ENCODE measurements around the gene PRKG1.

PRKG1 gene

DNA sequence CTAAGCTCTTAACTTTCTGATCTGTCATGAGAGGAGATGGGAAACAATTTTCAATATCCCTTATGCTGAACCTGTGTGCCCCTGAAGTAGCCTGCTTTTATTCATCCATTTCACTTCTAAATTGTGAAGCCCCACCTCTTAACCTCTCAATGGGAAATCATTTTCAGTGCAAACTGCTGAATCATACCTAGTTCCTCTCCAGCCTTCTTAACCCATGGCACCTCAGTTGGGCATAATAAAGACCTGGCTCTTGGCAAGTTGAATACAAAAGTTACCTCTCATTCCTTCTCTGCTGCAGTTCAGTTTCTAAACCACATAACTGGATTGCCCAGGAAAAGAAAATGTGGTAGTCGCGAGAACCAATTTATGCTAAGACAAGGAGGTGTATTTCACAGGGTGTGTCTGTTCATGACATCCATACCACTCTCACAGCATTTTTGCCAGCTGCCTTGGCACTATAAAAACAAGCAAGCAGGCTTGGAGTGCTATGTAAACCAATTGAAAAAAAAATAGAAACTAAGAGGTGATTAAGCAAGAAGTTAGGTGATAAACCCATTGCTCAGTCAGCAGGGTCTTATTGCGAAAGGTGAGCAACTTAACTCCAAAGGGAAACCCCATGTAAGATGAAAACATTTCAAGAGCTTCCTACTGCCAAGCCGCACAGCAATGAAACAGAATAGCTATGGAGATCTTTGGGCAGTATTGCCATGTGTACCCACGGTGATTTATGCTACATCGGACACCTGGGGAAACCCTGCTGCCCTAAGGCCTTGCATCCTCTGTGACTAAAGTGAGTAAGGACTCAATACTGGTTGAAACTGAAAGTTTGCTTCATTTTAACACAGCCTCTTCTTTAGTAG, 1182.8 kb downstream of the PRKG1 start:
- no peak for DNase-seq

DNA sequence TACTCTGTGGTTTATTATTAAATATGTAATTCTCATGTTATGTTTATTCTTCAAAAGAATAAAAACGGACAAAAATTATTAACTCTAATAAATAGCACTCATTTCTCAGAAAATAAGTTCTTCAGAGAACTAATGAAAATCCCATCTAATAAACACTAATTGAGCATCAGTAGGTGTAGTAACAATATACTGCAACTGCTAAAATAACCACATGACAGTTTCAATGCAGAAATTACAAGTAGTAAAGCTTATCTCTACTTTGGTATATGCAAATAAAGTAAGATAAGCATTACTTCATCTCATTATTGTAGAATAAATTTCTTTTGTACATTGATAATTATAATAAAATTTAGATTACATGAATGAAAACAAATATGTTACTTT, 1183.4 kb downstream of the PRKG1 start:
- DNase-seq = no peak

DNA sequence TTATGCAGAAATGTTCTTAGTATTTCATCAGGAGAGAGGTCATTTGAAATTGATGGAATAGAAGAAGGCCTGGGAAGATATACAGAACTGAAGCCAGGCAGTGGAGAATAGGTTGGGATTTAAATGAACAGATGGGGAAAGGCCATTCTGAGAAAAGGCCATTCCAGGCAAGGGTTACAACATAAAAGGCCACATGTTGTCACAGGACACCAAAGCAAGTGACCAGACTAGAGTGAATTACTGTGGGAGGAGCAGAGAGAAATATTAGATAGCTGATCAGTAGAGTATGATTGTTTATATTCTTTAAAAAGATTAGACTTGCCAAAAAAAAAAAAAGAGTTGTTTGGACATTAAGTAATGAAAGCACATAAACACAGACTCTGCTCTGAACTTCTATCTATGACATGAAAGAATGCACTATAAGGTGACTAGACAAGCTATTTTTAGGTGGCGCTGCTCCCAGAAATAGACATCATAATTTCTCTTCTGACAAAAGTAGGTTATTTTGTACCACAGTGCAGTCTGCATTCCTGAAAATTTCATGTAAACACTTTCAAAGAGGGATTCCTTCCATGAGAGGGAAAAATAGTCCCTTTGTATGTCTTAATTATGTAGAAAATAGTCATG, 1184.6 kb downstream of the PRKG1 start:
- DNase-seq = no peak

DNA sequence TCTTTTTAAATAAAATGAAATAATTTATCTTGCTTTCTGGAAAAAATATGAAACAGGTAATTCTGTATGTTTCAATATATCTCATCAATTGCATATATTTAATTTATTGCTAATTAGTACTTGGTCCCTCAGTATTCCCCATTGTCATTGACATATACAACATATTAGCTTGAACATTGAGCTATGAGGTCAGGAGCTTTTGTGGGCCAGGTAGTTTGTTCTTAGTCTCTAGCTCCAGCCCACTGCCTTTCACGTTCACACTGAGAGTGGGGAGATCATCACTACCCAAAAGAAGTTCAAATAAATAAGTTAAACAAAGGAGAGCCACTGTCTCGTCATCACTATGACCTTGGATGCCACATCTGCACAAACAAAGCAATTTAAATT, 1185.1 kb downstream of the PRKG1 start:
- no peak for DNase-seq

DNA sequence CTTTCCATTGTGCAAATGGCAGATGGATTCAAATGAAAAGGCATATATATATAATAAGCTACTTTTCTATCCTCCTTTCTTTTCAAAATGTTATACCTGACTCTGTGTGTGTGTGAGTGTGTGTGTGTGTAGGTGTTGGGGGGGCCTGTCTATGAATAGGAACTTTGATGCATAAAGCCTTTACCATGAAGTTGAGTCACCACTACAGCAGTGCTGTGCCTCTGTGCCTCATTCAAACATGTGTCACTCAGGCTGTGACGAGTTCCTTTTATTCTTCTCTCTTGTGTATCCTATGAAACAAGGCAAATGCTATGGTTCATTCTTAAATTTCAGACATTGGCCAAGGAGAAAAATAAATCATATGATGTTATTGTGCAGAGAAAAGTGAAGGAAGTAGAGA, 1187.1 kb downstream of the PRKG1 start:
- no peak for DNase-seq

DNA sequence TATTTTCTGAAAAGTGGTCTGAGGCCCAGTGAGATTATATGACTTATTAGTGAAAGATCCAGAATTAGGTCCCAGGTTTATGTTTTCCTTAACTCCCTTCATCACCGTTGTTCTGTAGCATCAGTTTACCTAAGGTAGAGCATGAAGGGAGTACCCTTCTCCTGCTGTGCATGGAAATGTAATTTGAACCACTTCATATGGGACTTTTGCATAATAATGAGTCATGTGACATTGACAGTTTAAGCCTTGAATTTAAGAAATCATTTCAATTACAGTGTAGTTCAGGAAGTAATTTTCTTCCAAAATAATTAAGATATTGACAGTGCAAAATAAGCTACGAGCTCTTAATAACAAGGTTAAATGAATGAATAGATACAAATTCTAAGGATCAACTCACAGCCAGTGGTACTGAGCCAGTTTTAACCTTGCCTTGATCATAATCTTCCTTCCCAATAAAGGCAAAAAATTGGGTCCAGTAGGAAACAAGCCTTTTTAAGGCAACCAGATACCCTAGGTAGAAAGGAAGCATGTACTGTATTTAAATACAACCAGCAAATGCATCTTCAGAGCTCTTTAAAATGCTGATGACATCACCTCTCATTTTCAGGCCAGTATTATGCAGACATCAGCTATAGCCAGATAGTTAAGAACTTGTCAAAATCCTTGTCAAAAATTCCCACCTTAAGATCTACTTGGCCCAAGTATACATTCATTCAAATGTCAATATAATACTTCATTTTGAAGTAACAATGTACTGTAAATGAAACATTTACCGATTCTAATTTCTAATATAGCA, 1191.0 kb downstream of the PRKG1 start:
- no peak for DNase-seq

DNA sequence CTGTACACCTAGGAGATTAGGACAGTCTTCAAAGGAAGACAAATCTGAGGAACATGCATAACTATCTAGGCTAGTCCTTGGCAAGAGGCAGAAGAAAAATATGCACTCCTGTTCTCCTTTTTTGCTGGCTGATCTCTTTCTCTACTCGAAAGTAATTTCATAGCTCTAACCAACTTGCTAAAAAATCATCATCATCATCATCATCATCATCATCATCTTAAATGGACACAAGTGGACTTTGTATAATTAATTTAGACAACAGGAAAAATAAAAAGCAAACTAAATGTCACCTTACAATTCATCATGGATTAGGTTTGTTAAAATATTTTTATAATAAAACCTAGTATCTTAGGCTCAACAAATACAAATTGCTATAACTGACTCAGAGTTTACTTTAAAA, 1192.6 kb downstream of the PRKG1 start:
- no peak for DNase-seq

DNA sequence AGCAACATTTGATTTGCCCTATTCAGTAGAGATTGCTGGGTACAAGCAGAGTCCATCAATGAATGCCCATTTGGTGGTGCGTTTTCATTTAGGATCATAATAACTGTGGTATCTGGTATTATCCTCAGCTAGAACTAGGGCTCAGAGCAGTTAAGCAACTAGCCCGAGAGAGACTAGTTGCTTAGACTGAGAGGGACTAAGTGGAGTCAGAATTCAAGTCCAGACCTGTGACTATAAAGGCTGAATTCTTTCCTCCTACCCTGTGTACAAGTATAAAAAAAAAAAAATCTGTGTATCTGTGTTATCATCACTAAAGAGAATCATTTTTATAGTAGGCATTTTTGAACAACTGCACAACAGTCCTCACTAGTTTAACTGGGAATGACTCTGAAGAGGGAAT, 1194.5 kb downstream of the PRKG1 start:
- no peak for DNase-seq

DNA sequence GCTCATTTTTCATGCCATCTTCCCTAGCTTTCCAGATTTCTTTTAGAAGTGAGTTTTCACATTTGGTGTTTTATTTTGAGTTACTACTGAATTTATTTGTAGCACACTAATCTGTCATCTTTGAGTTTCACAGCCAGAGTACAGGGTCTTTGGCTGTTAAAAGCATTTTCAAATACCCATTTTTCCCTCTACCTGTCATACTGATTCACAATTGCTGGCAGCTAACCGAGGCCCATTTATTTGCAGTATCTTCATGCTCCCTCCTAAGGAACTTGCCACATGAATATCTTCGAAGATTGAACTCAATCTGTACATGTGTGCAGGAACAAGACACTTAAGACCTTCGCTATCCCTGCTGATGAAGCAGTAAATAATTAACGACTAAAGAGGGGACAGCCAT, 1194.9 kb downstream of the PRKG1 start:
- DNase-seq = no peak

DNA sequence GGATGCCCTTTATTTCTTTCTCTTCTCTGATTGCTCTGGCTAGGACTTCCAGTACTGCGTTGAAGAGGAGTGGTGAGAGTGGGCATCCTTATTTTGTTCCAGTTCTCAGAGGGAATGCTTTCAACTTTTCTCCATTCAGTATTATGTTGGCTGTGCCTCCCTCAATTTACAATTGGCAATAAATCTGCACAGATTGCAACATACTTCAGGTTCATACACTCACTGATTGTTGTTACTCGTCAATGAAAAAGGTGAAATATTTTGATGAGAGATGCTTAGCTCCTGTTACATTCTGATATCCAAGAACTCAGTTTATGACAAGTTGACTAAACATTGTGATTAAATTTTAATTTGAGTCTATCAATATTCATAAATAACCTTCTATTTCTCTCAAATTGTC, 1201.9 kb downstream of the PRKG1 start:
- DNase-seq = no peak

DNA sequence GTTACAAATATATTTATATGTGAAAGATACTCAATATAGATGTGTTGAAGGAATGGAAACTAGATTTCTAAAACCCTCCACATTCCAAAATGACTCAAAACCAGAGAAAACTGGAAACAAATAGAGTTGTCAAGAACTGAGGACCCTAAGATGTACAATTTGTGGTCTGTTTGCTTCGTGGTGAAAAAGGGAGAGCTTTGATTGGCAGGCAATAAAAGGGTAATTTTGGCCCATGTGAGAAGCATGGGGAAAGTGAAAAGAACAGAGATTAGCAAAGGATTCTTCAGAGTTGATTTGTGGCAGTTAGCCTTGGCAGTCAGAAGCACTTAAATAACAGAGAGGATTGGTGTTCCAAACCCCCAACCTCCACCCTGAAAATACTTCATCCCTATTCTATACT, 1202.7 kb downstream of the PRKG1 start:
- no peak for DNase-seq

DNA sequence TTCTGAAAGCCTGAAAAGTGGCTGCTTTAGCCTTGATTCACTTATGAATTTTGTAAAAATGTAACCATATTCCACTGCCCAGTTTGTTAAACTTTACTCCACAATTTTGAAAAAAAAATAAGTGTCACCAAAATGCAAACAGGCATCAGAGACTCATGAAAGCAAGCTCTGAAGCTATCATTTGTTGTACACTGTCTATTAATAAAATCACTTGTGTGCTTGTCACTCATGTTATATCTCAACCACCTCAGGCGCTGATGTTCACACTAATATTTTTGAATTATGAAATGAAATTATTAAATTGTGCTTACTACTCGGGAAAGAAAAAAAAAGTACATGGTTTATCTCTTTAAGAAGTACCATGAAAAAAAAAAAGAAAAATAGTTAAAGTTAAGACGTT, 1205.3 kb downstream of the PRKG1 start:
- no peak for DNase-seq

DNA sequence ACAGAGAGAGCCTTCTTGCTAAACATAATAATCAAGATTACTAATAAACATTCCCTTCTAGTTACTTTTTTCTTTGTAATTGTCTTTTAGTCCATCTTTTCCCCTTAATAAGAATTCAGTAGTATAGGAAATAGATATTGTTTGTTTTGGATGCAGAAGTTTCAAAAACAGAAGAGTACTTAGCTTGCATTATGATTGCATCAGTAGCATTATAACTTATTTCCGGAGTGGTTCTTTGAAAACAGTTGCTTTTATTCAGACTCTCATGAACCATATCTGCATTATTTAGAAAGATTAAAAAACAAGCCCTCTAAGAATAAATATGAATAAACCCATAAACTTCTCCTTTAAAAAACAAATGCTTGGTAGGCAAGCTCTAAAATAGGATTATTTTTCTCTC, 1205.8 kb downstream of the PRKG1 start:
- DNase-seq = no peak

DNA sequence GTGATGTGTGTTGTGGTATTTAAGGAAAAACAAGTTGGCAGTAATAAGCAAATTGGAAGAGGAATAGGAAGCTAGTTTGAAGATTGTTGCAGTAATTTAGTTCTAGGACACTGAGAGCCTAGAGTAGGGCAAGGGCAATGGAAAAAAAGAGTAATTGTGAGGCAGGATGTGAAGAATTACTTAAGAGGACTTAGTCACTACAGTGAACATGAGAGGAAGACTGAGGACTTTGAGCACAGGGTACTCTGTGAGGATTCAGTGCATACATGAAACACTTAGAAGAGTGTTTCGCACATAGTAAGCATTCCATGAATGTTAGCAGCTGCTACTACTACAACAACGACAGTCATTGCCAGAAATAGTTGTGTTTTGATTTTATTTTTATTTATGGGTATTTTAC, 1208.9 kb downstream of the PRKG1 start:
- DNase-seq = no peak

DNA sequence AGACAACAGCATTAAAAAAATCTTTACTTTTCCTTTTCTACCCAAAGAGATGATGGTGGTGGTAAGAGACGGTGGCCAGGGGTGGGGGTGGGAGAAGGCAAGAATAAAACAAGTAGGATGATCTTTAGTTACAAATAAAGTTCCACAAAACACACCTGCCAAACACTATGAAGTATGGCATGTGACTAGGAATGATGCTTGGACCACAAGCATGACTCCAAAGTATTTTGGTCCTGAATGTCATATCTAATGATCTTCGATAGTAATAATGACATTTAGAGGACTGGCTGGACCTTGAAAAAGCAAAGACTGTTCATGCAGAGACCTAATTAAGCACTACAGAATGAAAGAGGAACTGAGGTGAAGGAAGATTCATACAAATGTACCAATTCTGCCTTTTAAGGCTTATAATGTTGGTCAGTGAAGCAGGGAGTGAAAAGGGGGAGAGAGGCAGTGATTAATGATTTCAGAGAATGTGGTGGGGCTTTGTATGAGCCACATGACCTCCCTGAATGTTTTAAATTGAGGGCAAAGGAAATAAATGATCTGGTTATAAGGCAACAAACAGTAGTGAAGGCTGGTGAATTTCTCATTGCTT, 1210.2 kb downstream of the PRKG1 start:
- no peak for DNase-seq

DNA sequence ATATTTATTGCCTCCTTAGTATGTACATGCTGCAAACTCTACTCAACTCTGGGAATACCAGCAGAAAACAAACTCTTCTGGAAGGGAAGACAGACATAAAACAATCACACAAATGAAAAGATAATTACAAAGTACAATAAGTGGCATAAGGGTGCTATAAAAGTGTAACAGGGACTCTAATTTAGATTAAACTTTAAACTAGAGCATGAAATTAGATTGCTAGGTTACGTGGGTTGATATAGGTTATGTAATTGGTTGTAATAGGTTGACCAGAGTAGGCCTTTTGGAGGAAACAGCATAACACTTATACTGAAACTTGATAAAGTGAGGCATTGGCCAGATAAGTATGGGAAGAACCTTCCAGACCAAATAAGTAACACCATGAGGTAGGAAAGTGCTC, 1213.6 kb downstream of the PRKG1 start:
- no peak for DNase-seq

DNA sequence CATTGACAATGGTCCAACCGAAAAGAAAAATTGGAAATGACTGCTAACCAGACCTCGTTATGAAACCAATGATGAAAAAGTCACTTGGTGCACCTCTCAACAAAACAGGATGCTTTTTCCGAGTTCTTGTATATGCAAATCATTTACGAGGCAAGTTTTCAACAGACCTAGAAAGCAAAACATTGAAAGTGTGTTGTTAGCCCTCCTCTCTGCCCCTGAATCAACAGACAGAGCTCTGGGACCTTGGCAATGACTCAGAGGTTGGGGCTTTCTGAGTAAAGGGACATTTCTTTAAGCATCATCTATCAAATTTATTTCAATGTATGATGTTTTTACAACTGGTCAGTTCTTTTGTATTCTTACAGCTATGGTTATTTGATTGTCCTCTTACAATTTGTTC, 1223.5 kb downstream of the PRKG1 start:
- no peak for DNase-seq

DNA sequence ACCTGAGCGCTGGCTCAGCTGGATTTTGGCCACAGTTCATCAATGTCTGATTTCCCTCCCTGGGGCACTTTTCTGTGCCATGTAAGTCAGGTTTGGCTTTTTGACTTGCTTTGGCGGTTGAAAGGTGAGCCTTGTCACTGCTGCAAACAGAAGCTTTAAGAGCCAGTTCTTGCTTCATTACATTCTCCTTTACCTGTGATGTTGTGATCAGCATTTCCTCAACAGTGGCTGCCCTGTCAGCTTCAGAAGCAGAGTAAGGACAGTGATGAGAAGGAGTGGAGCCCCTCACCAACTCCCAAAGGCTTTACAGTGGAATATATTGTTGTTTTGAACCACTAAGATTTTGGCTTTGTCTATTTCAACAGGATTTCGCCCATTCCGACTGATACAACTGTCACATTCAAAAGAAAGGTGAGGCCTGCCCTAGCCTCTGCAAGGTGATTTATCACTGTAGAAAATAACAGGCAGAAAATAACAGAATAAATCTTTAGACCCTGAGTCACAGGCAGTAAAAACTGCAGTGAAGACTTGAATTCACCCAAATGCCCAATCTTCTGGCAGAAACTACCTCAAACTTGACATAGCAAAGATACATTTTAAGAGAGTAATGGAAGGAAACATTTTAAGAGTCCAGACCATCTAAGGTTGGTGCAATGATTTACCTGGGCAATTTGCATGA, 1226.5 kb downstream of the PRKG1 start:
- DNase-seq = no peak

DNA sequence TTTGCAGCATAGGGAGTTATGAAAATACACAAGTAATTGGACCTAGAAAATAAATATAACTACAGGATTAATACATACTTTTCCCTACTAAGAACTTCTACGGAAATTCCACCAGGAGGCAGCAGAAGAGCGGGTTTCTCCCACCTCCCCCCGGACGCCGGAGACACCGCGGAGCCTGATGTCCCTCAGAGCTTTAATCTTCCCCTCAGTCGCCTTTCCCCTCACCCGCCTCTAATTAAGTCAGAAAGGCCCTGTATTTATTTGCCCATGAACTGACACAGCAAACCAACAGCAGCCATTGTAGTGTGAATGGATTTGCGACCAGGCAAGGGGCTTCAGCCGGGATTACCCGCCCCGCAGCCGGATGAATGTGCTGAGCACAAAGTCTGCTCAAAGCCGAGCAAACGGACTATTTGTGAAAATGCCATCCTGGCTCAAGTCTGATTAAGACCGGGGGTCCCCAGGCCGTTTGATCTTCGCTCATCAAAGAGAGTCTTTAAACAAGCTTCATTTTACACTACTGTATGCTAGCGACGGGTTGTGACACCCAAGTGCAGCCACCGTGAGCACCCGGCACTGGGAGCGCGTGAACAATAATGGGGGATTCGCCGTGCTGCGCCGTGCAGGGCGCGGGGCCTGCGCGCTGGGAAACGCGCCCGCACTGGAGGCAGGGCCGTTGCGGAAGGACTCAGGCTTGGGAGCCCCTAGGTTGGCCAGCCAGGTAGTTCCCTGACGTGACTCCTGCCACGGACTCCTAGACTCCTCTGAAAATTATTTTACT, 1234.2 kb downstream of the PRKG1 start:
- no peak for DNase-seq

DNA sequence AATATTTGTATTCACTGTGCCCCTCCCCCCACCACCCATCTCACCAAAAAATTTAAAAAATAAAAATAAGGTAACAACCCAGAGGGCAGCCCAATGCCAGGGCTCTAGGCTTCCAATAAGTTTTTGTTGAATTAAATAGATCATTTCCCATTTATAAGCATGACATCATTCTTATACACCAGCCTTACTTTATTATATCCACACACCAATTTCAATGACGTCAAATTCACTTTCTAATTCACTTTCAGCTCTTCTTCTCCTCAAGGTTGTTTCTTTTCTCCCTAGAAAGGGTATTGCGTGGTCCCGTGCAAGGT, 1238.6 kb downstream of the PRKG1 start:
- DNase-seq = no peak

DNA sequence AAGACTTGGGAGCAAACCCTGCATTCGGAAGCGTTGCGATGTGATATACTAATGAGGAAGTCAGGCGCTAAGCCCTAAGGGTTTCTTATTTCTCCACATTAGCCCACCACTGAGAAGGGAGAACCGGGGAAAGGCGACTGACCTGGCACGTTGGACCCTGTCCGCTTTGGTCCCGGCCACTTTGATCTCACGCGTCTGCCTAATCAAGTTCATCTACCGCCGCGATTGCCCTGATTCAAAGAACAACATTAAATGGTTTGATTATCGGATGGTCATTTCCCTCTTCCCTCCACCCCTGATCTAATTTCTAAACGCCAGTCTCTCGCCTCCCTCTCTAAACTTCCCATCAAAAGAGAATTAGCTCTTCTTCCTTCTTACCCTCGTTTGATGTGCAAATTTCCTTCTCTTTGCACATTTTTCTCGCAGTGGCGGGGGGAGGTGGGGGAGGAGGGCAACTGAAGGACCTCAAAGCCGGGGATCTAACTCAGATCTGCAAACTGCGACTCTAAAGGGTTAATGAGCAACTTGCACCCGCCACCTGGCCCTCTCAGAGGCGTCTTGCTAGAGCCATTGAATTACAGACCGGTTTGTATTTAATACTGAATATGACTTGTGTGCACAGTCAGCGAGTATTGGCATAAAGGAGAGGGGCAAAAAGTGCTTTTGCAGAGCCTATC, 1239.1 kb downstream of the PRKG1 start:
- no peak for DNase-seq
